ENCODE data around the gene PPCDC.

Gene PPCDC

GRCh38 chr15:75061272-75061671 is 37.9 kb downstream of the PPCDC start:
- Histone ChIP-seq H4K20me1 (ENCODE audit: insufficient read depth, low read length, poor library complexity, severe bottlenecking) (no peaks in the 10 kb centered on the region), H3K27me3 (ENCODE audit: insufficient read depth, low read length, poor library complexity, severe bottlenecking) (no peaks in the 10 kb centered on the region), H3K9ac (ENCODE audit: low read depth, low read length, poor library complexity, severe bottlenecking) (peak overlapping the region; percentile 59), H3K4me3 (ENCODE audit: low read length, poor library complexity, severe bottlenecking) (peak overlapping the region; percentile 33), H3K9me2 (replicated peaks; ENCODE audit: low read depth, low read length) (no peaks in the 10 kb centered on the region), H3K9me3 (ENCODE audit: insufficient read depth, low read depth, low read length) (no peaks in the 10 kb centered on the region), H3K4me2 (ENCODE audit: low read depth, low read length, poor library complexity, severe bottlenecking) (peak overlapping the region; percentile 74), H2AFZ (ENCODE audit: low read length) (peak overlapping the region; percentile 31), H3F3A (ENCODE audit: low read depth) (peaks cover under 1% of the 10 kb centered on the region; the same call in 1 of the 2 replicates), H3K79me2 (ENCODE audit: insufficient read depth, low read length) (no peaks in the 10 kb centered on the region), H3K36me3 (ENCODE audit: insufficient read depth, low read length) (no peaks in the 10 kb centered on the region), H3K4me1 (ENCODE audit: insufficient read depth, low read length, poor library complexity, severe bottlenecking) (peaks cover 49% of the 10 kb centered on the region)
- no peak for TF ChIP-seq EZH2phosphoT487 (IDR thresholded peaks at IDR 0.05; ENCODE audit: borderline replicate concordance)

- Histone ChIP-seq H3K9me2 (replicated peaks; ENCODE audit: low read depth, low read length) (no peaks in the 10 kb centered on the region), H3K27me3 (ENCODE audit: insufficient read depth, low read length, poor library complexity, severe bottlenecking) (no peaks in the 10 kb centered on the region), H3K36me3 (ENCODE audit: insufficient read depth, low read length) (no peaks in the 10 kb centered on the region), H3F3A (ENCODE audit: low read depth) (peaks cover 7% of the 10 kb centered on the region; the same call in 1 of the 2 replicates), H3K9me3 (ENCODE audit: insufficient read depth, low read depth, low read length) (no peaks in the 10 kb centered on the region), H4K20me1 (ENCODE audit: insufficient read depth, low read length, poor library complexity, severe bottlenecking) (no peaks in the 10 kb centered on the region), H3K4me2 (ENCODE audit: low read depth, low read length, poor library complexity, severe bottlenecking) (no peak overlapping the region), H3K79me2 (ENCODE audit: insufficient read depth, low read length) (no peaks in the 10 kb centered on the region), H3K4me1 (ENCODE audit: insufficient read depth, low read length, poor library complexity, severe bottlenecking) (peaks cover 62% of the 10 kb centered on the region), H3K4me3 (ENCODE audit: low read length, poor library complexity, severe bottlenecking) (no peak overlapping the region), H2AFZ (ENCODE audit: low read length) (no peak overlapping the region), H3K9ac (ENCODE audit: low read depth, low read length, poor library complexity, severe bottlenecking) (no peak overlapping the region)
- no peak for TF ChIP-seq CTCF (conservative IDR thresholded peaks at IDR 0.05; ENCODE audit: low read length)
- no peak for TF ChIP-seq EZH2phosphoT487 (IDR thresholded peaks at IDR 0.05; ENCODE audit: borderline replicate concordance)
Observed at GRCh38 chr15:75062706-75063105, 39.3 kb downstream of the PPCDC start.

GRCh38 chr15:75063338-75063737 is 39.9 kb downstream of the PPCDC start:
- no peaks in the 10 kb centered on the region for H3K79me2 ChIP-seq (ENCODE audit: insufficient read depth, low read length)
- H3K4me2 ChIP-seq (ENCODE audit: low read depth, low read length, poor library complexity, severe bottlenecking), result no peak overlapping the region
- H4K20me1 ChIP-seq (ENCODE audit: insufficient read depth, low read length, poor library complexity, severe bottlenecking), result no peaks in the 10 kb centered on the region
- H2AFZ ChIP-seq (ENCODE audit: low read length), result no peak overlapping the region
- H3K4me3 ChIP-seq (ENCODE audit: low read length, poor library complexity, severe bottlenecking), result no peak overlapping the region
- no peaks in the 10 kb centered on the region for H3K27me3 ChIP-seq (ENCODE audit: insufficient read depth, low read length, poor library complexity, severe bottlenecking)
- peaks cover 7% of the 10 kb centered on the region; the same call in 1 of the 2 replicates for H3F3A ChIP-seq (ENCODE audit: low read depth)
- H3K4me1 ChIP-seq (ENCODE audit: insufficient read depth, low read length, poor library complexity, severe bottlenecking), result peaks cover 59% of the 10 kb centered on the region
- no peaks in the 10 kb centered on the region for H3K9me3 ChIP-seq (ENCODE audit: insufficient read depth, low read depth, low read length)
- no peak overlapping the region for H3K9ac ChIP-seq (ENCODE audit: low read depth, low read length, poor library complexity, severe bottlenecking)
- no peak for TF ChIP-seq CTCF (conservative IDR thresholded peaks at IDR 0.05; ENCODE audit: low read length)
- no peak for TF ChIP-seq EZH2phosphoT487 (IDR thresholded peaks at IDR 0.05; ENCODE audit: borderline replicate concordance)
- H3K9me2 ChIP-seq (replicated peaks; ENCODE audit: low read depth, low read length), result no peaks in the 10 kb centered on the region
- H3K36me3 ChIP-seq (ENCODE audit: insufficient read depth, low read length), result no peaks in the 10 kb centered on the region

GRCh38 chr15:75063889-75064288 is 40.5 kb downstream of the PPCDC start:
- no peaks in the 10 kb centered on the region for H3K9me2 ChIP-seq (replicated peaks; ENCODE audit: low read depth, low read length)
- peaks cover 58% of the 10 kb centered on the region for H3K4me1 ChIP-seq (ENCODE audit: insufficient read depth, low read length, poor library complexity, severe bottlenecking)
- no peaks in the 10 kb centered on the region for H4K20me1 ChIP-seq (ENCODE audit: insufficient read depth, low read length, poor library complexity, severe bottlenecking)
- H3K9me3 ChIP-seq (ENCODE audit: insufficient read depth, low read depth, low read length), result no peaks in the 10 kb centered on the region
- H3K36me3 ChIP-seq (ENCODE audit: insufficient read depth, low read length), result no peaks in the 10 kb centered on the region
- H3K27me3 ChIP-seq (ENCODE audit: insufficient read depth, low read length, poor library complexity, severe bottlenecking), result no peaks in the 10 kb centered on the region
- no peak overlapping the region for H3K4me3 ChIP-seq (ENCODE audit: low read length, poor library complexity, severe bottlenecking)
- H3K4me2 ChIP-seq (ENCODE audit: low read depth, low read length, poor library complexity, severe bottlenecking), result no peak overlapping the region
- no peak for TF ChIP-seq CTCF (conservative IDR thresholded peaks at IDR 0.05; ENCODE audit: low read length)
- TF ChIP-seq EZH2phosphoT487 (IDR thresholded peaks at IDR 0.05; ENCODE audit: borderline replicate concordance), result no peak
- H3K9ac ChIP-seq (ENCODE audit: low read depth, low read length, poor library complexity, severe bottlenecking), result no peak overlapping the region
- H3F3A ChIP-seq (ENCODE audit: low read depth), result peaks cover 7% of the 10 kb centered on the region; the same call in 1 of the 2 replicates
- no peak overlapping the region for H2AFZ ChIP-seq (ENCODE audit: low read length)
- no peaks in the 10 kb centered on the region for H3K79me2 ChIP-seq (ENCODE audit: insufficient read depth, low read length)
